H1 (cell line): ENCODE results near the gene AXIN2. TPM values are rescaled to one million over a fixed set of nuclear protein-coding genes. Genes with fewer than 3 reads are reported as not detected.

Source experiments
- KDM5A ChIP-seq: fragments of 200-600 bp; IDR thresholded peaks from 2 replicates; pipeline ENCODE4 v1.7.1; 2012; ENCODE audit warnings: mild to moderate bottlenecking, low read length, inconsistent platforms, mixed read lengths
- MAFK ChIP-seq: IDR thresholded peaks from 2 replicates; pipeline ENCODE4 v1.6.1; 2012; ENCODE audit warnings: low read depth, mild to moderate bottlenecking, improper control_type of control experiment, low read length
- SP4 ChIP-seq: IDR thresholded peaks from 2 replicates; pipeline ENCODE4 v1.6.1; 2012; ENCODE audit warnings: low read length, inconsistent platforms
- ZNF274 ChIP-seq: IDR thresholded peaks from 2 replicates; pipeline ENCODE4 v1.7.0; 2012; ENCODE audit warnings: low read length, borderline replicate concordance; ENCODE audit errors: extremely low read depth
- polyA plus RNA-seq, 7 experiments: library from polyadenylated mRNA; depleted of rRNA in 3 of 7; stranded (reverse) in 5 of 7; unstranded in 2 of 7; fragments of >200 nt in 5 of 7; fragments of 200-250 nt in 2 of 7; gene quantifications; 1 replicate in 5 of 7; 2 replicates in 1 of 7; 4 replicates in 1 of 7; pipeline versions ENCODE4 v1.2.1 to v1.2.3, GENCODE V29; 2011 to 2013; ENCODE audit warnings: missing spikeins in 2 of 7, mixed read lengths in 2 of 7
- total RNA-seq: library from RNA; stranded (reverse); fragmentation: NEBNext Ultra II Directional; extraction: Animal tissue kit (Norgen Biotek cat#: 25700); gene quantifications from 2 replicates; pipeline ENCODE4 v1.2.1, GENCODE V29; 2021

The AXIN2 gene
- total and polyA plus RNA-seq, 2 of the 8 experiments (the other 6 are each of a cell fraction or from before 2014, with no cell fraction given) = 17.7 to 33.4 TPM

DNA sequence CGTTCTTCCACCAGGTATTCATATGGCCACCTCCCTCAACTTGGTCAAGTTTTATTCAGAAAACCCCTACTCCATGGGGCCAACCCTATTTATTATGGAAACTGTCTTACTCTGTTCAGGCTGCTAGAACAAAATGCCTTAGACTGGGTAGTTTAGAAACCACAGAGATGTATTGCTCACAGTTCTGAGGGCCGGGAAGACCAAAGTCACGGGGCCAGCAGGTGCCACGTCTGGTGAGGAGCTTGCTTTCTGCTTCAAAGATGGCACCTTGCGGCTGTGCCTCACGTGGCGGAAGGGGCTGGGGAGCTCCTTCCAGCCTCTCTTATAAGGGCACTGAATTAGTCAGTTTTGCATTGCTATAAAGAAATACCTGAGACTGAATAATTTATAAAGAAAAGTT is 74.3 kb downstream of the AXIN2 start (continued):
- no peak for TF ChIP-seq MAFK
- no peak for TF ChIP-seq KDM5A
- TF ChIP-seq SP4 = no peak
- no peak for TF ChIP-seq ZNF274
- TF ChIP-seq, all 59 proteins: peak for 0
